CD14-positive monocyte (primary cell): ENCODE data around the gene LMO3. TPM values are rescaled to one million over a fixed set of nuclear protein-coding genes. Genes with fewer than 3 reads are reported as not detected.
A peak's percentile ranks its signal among the peaks of the same experiment; 100 is the strongest.

Experiments used
- DNase-seq, 3 donors: peaks; one replicate each; pipeline ENCODE4 v3.0.0-alpha.2; 2011 to 2022
- H2AFZ ChIP-seq: 2 replicates; pipeline ENCODE4 v1.6.0; 2012; ENCODE audit warnings: mild to moderate bottlenecking, low read depth, low read length, inconsistent platforms; ENCODE audit not compliant: insufficient read depth, poor library complexity, severe bottlenecking
- H3K27ac ChIP-seq, 2 donors: 1 replicate in 1 of 2; 2 replicates in 1 of 2; pipeline ENCODE4 v1.5.1; 2012 to 2013; ENCODE audit warnings: low read length in 2 of 2, control low read depth in 1 of 2, inconsistent platforms in 1 of 2, low read depth in 1 of 2, mild to moderate bottlenecking in 1 of 2
- H3K27me3 ChIP-seq, 2 donors: one replicate each; pipeline versions ENCODE4 v1.6.0 to v1.6.1; 2011 to 2013; ENCODE audit warnings: low read length in 2 of 2; ENCODE audit not compliant: control insufficient read depth in 2 of 2, insufficient read depth in 2 of 2
- H3K36me3 ChIP-seq, 2 donors: replicated peaks in 1 of 2; 1 replicate in 1 of 2; 2 replicates in 1 of 2; pipeline versions ENCODE4 v1.5.1 to v1.6.1; 2012 to 2013; ENCODE audit warnings: low read length in 2 of 2, control low read depth in 1 of 2, inconsistent platforms in 1 of 2, mild to moderate bottlenecking in 1 of 2; ENCODE audit not compliant: insufficient read depth in 2 of 2, control insufficient read depth in 1 of 2
- H3K4me1 ChIP-seq, 2 donors: 1 replicate in 1 of 2; 2 replicates in 1 of 2; pipeline versions ENCODE4 v1.5.1 to v1.6.1; 2012 to 2013; ENCODE audit warnings: low read length in 2 of 2, control low read depth in 1 of 2, inconsistent platforms in 1 of 2, mild to moderate bottlenecking in 1 of 2, moderate library complexity in 1 of 2; ENCODE audit not compliant: insufficient read depth in 2 of 2, control insufficient read depth in 1 of 2
- H3K4me2 ChIP-seq: replicated peaks from 2 replicates; pipeline ENCODE3; 2012; ENCODE audit warnings: low read length, moderate library complexity, mild to moderate bottlenecking; ENCODE audit not compliant: poor library complexity, severe bottlenecking; ENCODE audit errors: extremely low read depth
- H3K4me3 ChIP-seq, 3 experiments: fragments of 200-600 bp in 1 of 3; sonication (generic) in 1 of 3; replicated peaks in 1 of 3; 1 replicate in 2 of 3; 2 replicates in 1 of 3; pipeline ENCODE4 v1.5.1; 2011 to 2013; ENCODE audit warnings: low read length in 3 of 3, mild to moderate bottlenecking in 3 of 3, control low read depth in 2 of 3, low read depth in 2 of 3, inconsistent platforms in 1 of 3, moderate library complexity in 1 of 3
- H3K79me2 ChIP-seq: 2 replicates; pipeline ENCODE4 v1.6.0; 2012; ENCODE audit warnings: mild to moderate bottlenecking, control low read depth, inconsistent platforms, low read length, moderate library complexity; ENCODE audit not compliant: insufficient read depth
- H3K9ac ChIP-seq: 2 replicates; pipeline ENCODE4 v1.6.0; 2017; ENCODE audit warnings: low read length, mild to moderate bottlenecking; ENCODE audit not compliant: insufficient read depth, poor library complexity, severe bottlenecking
- H3K9me3 ChIP-seq, 2 donors: replicated peaks in 1 of 2; 1 replicate in 1 of 2; 2 replicates in 1 of 2; pipeline versions ENCODE4 v1.5.1 to v1.6.1; 2012 to 2013; ENCODE audit warnings: low read length in 2 of 2, control low read depth in 1 of 2; ENCODE audit not compliant: control insufficient read depth in 1 of 2, insufficient read depth in 1 of 2
- H4K20me1 ChIP-seq: 2 replicates; pipeline ENCODE4 v1.6.0; 2012; ENCODE audit warnings: mild to moderate bottlenecking, low read length, control low read depth, moderate library complexity; ENCODE audit not compliant: insufficient read depth
- H3K27ac Mint-ChIP-seq, 7 donors: one replicate each; pipeline ENCODE4 v1.8.0; 2020; ENCODE audit warnings: mild to moderate bottlenecking in 7 of 7, mixed read lengths in 7 of 7, moderate library complexity in 6 of 7, inconsistent platforms in 2 of 7
- H3K27me3 Mint-ChIP-seq, 3 donors: one replicate each; pipeline ENCODE4 v1.8.0; 2021 to 2022; ENCODE audit warnings: low read depth in 3 of 3, mild to moderate bottlenecking in 3 of 3, mixed read lengths in 3 of 3, moderate library complexity in 3 of 3, inconsistent platforms in 1 of 3
- H3K36me3 Mint-ChIP-seq, 2 donors: one replicate each; pipeline ENCODE4 v1.8.0; 2020; ENCODE audit warnings: mixed read lengths in 2 of 2, inconsistent platforms in 1 of 2, mild to moderate bottlenecking in 1 of 2
- H3K4me1 Mint-ChIP-seq: one replicate; pipeline ENCODE4 v1.8.0; 2020; ENCODE audit warnings: mild to moderate bottlenecking, mixed read lengths
- H3K4me3 Mint-ChIP-seq, 2 donors: one replicate each; pipeline ENCODE4 v1.8.0; 2020; ENCODE audit warnings: mild to moderate bottlenecking in 2 of 2, mixed read lengths in 2 of 2, moderate library complexity in 1 of 2
- H3K9me3 Mint-ChIP-seq, 7 donors: one replicate each; pipeline ENCODE4 v1.8.0; 2020 to 2022; ENCODE audit warnings: mixed read lengths in 7 of 7, mild to moderate bottlenecking in 6 of 7, moderate library complexity in 6 of 7, inconsistent platforms in 2 of 7
- CTCF ChIP-seq: fragments of 200-600 bp; IDR thresholded peaks from one replicate; pipeline ENCODE4 v1.8.0; 2022; ENCODE audit warnings: antibody characterized with exemption, mild to moderate bottlenecking
- WGBS: methylation state at CpG from one replicate; pipeline ENCODE4 v1.1.5; 2013; ENCODE audit warnings: missing lambda C conversion rate; ENCODE audit not compliant: insufficient coverage; 5-methylcytosine and 5-hydroxymethylcytosine counted together
- intact Hi-C, 2 donors: fragments of 100-400 bp; cut with micrococcal nuclease; formaldehyde crosslinking; loops; one replicate each; pipeline versions ENCODE4 v1.15.0 to v1.15.1; 2023
- polyA plus RNA-seq, 3 donors: library from polyadenylated mRNA; depleted of rRNA in 1 of 3; unstranded in 2 of 3; stranded (reverse) in 1 of 3; fragments of 300-500 nt in 2 of 3; fragments of >200 nt in 1 of 3; fragmentation: Illumina TruSeq in 2 of 3; gene quantifications; 1 replicate in 2 of 3; 2 replicates in 1 of 3; pipeline ENCODE4 v1.2.3, GENCODE V29; 2012 to 2021

The LMO3 gene
- polyA plus RNA-seq, 3 donors: not detected

DNA sequence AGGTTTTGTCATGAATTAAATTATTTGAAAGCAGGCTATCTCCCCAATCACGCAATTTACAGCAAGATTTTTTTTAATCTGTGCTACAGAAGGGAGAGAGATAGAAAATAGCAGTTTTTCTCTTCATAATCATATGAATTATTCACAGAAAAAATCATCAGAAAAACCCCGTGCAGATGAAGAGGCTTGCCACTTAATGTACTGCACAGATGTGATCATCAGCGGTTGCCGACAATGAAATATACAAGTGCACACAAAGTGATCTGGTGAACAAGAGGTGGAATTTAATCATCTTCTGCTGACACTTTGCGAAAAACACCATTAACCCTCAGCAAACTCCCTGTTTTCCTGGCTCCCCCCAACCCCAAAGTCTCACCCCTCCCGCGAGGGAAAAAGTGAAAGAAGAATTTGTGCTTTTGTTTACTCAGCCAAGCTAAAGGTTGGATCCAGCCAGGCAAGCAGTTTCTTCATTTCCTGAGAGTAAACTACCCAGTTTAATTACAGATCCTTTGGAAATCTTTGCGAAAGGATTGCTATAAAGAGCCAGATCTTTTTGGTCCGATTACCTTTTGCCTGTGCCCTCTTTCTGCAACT is 3.1 kb upstream of the LMO3 start:
- Histone ChIP-seq H3K9me3 (peaks cover 0 to 22% of the 10 kb centered on the region in 2 donors), H3K4me3 (no peak overlapping the region), H3K79me2 (no peaks in the 10 kb centered on the region), H3K4me2 (no peak overlapping the region), H3K27me3 (peaks cover 68 to 81% of the 10 kb centered on the region in 2 donors), H4K20me1 (no peaks in the 10 kb centered on the region), H3K36me3 (no peaks in the 10 kb centered on the region), H3K4me1 (peaks cover 0 to 2% of the 10 kb centered on the region in 2 donors), H3K27ac (no peak overlapping the region), H3K9ac (no peak overlapping the region), H2AFZ (no peak overlapping the region)
- Mint-ChIP-seq H3K27me3 (peaks cover 68 to 75% (median 70%) of the 10 kb centered on the region in 3 donors), H3K36me3 (no peaks in the 10 kb centered on the region), H3K9me3 (peaks cover 0 to 12% (median 9%) of the 10 kb centered on the region in 7 donors), H3K4me3 (peak overlapping the region in 1 of 2 donors; percentile 78), H3K27ac (no peak overlapping the region), H3K4me1 (peaks cover 8% of the 10 kb centered on the region)
- intact Hi-C loops: no loop called here
- no peak for DNase-seq
- TF ChIP-seq CTCF: no peak
- 0% methylated on average over 1 of the region's 9 CpGs for WGBS

GRCh38 chr12:16607906-16608775 is 2.2 kb upstream of the LMO3 start:
- DNase-seq: no peak
- no peak overlapping the region for H3K9ac ChIP-seq
- peaks cover 0 to 2% of the 10 kb centered on the region in 2 donors for H3K4me1 ChIP-seq
- Mint-ChIP-seq H3K4me3 (peak overlapping the region in 1 of 2 donors; percentile 67), H3K4me1 (peaks cover 8% of the 10 kb centered on the region), H3K27me3 (peaks cover 75 to 84% (median 75%) of the 10 kb centered on the region in 3 donors), H3K27ac (no peak overlapping the region), H3K9me3 (peaks cover 0 to 12% (median 9%) of the 10 kb centered on the region in 7 donors), H3K36me3 (no peaks in the 10 kb centered on the region)
- no peaks in the 10 kb centered on the region for H3K79me2 ChIP-seq
- H2AFZ ChIP-seq: no peak overlapping the region
- H3K27ac ChIP-seq: no peak overlapping the region
- no peaks in the 10 kb centered on the region for H3K36me3 ChIP-seq
- H3K9me3 ChIP-seq: peaks cover 0 to 22% of the 10 kb centered on the region in 2 donors
- H3K4me2 ChIP-seq: no peak overlapping the region
- no CpG with 5 or more reads among the region's 11 CpGs for WGBS
- intact Hi-C loops: no loop called here
- no peak overlapping the region for H3K4me3 ChIP-seq
- H3K27me3 ChIP-seq: peaks cover 74 to 88% of the 10 kb centered on the region in 2 donors
- TF ChIP-seq CTCF: no peak
- no peaks in the 10 kb centered on the region for H4K20me1 ChIP-seq
